ENCODE results near the gene CEACAM18.
A peak's percentile ranks its signal among the peaks of the same experiment; 100 is the strongest.

Gene CEACAM18

DNA sequence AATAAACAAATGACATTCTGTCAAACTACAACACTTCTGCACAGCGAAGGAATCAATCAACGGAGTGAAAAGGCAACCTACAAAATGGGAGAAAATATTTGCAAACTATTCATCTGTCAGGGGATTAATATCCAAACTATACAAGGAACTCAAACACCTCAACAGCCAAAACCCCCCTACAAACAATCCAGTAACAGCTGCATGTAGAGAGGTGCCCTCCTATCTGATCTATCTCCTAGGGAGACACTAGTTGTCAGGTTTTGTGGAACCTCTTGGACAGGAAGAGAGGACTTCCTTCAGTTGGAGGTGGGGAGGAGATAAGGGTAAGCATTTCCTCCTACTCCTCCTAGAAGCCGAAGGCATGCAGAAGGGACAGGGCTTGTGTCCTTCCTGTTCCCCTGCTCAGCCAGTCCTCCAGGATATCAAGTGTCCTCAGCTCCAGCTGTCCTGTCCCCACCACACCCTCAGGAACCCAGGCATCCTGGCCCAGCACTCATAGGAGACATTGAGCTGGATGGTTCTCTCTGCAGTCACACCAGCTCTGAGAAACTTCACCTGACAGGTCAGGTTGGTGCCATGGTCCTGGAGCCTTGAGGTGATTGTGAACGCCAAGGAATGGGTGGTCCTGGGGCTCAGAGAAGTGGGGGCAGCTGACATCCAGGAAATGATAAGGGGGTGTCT, 10.3 kb upstream of the CEACAM18 start:
- peak overlapping the region; percentile 53 to 87 (median 68) for H3K4me2 ChIP-seq
- H3K27me3 ChIP-seq: peaks cover 0 to 5% (median 0%) of the 10 kb centered on the region in 11 experiments; a peak in 6 of 22 replicates
- H4K20me1 ChIP-seq: no peaks in the 10 kb centered on the region
- H3K27ac ChIP-seq: peak overlapping the region in 2 of 11 experiments; percentile 2 to 8; a peak in 1 of 22 replicates
- peaks cover 26 to 46% (median 36%) of the 10 kb centered on the region in 10 experiments for H3K4me1 ChIP-seq
- TF ChIP-seq Cebpa-rat (IDR thresholded peaks at IDR 0.05): no peak
- H3K9me3 ChIP-seq (replicated peaks in 1 of 11): no peaks in the 10 kb centered on the region
- H3K36me3 ChIP-seq: no peaks in the 10 kb centered on the region
- 0 out of 22 replicates have a peak overlapping the region, but pooled peaks of 1 of the 11 experiments have one; percentile 9 for H3K9ac ChIP-seq
- H3K4me3 ChIP-seq: no peak overlapping the region

DNA sequence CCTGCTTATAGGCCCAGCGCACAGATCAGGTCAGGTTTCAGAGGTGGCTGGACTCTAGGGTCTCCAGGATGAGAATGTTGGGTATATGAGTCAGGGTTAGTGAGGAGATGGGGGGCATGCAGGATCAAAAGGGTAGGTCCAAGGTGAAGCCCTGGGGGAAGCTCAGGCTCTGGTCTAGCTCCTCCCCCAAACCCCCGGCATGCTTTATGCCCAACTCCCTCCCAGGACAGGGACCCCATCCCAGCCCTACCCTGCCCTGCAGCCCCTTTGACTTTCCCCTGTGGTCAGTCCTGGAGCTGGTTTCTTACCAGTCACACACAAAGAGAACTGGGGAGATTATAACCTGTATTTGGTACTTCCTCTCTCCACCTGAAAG, 9.8 kb upstream of the CEACAM18 start:
- no peak for TF ChIP-seq Cebpa-rat (IDR thresholded peaks at IDR 0.05)
- Histone ChIP-seq H3K9ac (no peak overlapping the region), H3K9me3 (replicated peaks in 1 of 11) (no peaks in the 10 kb centered on the region), H4K20me1 (no peaks in the 10 kb centered on the region), H3K27ac (0 out of 22 replicates have a peak overlapping the region, but pooled peaks of 1 of the 11 experiments have one; percentile 8), H3K27me3 (no peaks in the 10 kb centered on the region), H3K36me3 (no peaks in the 10 kb centered on the region), H3K4me3 (no peak overlapping the region), H3K4me1 (peaks cover 26 to 43% (median 34%) of the 10 kb centered on the region in 10 experiments), H3K4me2 (peak overlapping the region; percentile 53 to 87 (median 68))

DNA sequence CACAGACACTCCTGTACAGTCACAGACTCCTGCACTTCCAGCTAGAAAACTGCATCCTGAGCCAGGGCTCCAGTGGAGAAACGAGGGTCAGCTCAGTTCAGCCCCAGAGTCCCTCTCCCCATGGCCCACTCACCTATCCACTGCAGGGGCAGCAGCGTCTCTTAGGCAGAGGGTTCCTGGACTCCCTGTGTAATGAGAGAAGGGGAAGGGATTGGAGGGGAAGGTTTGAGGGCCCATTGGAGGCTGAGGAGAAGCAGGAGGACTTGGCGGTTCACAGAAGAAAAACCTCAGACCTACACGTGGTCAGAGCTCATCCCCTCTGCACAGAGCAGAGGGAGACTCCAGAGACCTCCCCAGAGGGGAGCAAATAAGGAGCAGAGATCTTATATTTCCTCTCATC, 9.2 kb upstream of the CEACAM18 start:
- H3K27ac ChIP-seq: 0 out of 22 replicates have a peak overlapping the region, but pooled peaks of 1 of the 11 experiments have one; percentile 5

DNA sequence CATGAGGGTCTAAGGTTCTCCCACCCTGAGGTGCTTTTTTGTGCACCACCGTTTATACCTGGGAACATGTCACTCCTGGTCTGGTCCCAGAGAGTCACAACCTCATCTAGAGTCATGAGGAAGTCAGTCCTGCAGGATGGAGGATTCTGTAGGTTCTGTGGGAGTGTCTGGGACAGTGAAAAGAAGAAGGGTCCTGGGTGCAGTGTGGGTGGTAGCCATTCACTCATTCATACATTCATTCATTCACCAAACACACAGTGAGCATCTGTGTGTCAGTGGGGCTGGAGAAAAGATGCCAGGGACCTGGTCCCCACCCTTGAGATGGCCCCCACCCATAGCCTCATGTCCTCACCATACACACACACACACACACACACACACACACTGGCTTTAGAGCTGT, 8.7 kb upstream of the CEACAM18 start:
- no peak overlapping the region for H3K4me3 ChIP-seq
- H3K36me3 ChIP-seq: no peaks in the 10 kb centered on the region
- H3K9me3 ChIP-seq (replicated peaks in 1 of 11): no peaks in the 10 kb centered on the region
- H3K9ac ChIP-seq: no peak overlapping the region
- H3K27ac ChIP-seq: 0 out of 22 replicates have a peak overlapping the region, but pooled peaks of 1 of the 11 experiments have one; percentile 5
- H3K4me2 ChIP-seq: peak overlapping the region in 9 of 11 experiments; percentile 19 to 87 (median 68); a peak in 17 of 22 replicates
- no peaks in the 10 kb centered on the region for H4K20me1 ChIP-seq
- H3K4me1 ChIP-seq: peaks cover 26 to 43% (median 34%) of the 10 kb centered on the region in 10 experiments
- no peak for TF ChIP-seq Cebpa-rat (IDR thresholded peaks at IDR 0.05)
- H3K27me3 ChIP-seq: no peaks in the 10 kb centered on the region

More for the DNA sequence above, 9.2 kb upstream of the CEACAM18 start:
- no peak for TF ChIP-seq Cebpa-rat (IDR thresholded peaks at IDR 0.05)
- H3K9me3 ChIP-seq (replicated peaks in 1 of 11): no peaks in the 10 kb centered on the region
- H3K4me2 ChIP-seq: peak overlapping the region in 10 of 11 experiments; percentile 10 to 87 (median 68); a peak in 18 of 22 replicates
- peaks cover 26 to 43% (median 34%) of the 10 kb centered on the region in 10 experiments for H3K4me1 ChIP-seq
- no peaks in the 10 kb centered on the region for H3K36me3 ChIP-seq
- no peaks in the 10 kb centered on the region for H4K20me1 ChIP-seq
- no peaks in the 10 kb centered on the region for H3K27me3 ChIP-seq
- H3K9ac ChIP-seq: no peak overlapping the region
- no peak overlapping the region for H3K4me3 ChIP-seq

DNA sequence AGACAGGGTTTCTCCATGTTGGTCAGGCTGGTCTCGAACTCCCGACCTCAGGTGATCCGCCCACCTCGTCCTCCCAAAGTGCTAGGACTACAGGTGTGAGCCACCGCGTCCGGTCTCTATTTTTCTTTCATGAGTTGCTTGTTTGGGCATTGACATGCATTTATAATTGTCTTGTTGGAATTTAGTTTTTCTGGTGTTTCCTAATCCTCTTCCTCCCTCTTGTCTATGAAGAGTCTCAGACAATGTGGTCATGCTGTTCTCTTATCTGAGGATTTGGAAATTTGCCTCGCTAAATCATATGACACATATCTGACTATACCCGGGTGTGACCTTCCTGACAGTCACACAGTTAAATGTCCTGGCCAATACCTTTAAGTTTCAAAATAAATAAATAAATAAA, 7.4 kb upstream of the CEACAM18 start:
- H3K36me3 ChIP-seq: no peaks in the 10 kb centered on the region
- no peak overlapping the region for H3K4me2 ChIP-seq
- H3K4me1 ChIP-seq: peaks cover 25 to 43% (median 32%) of the 10 kb centered on the region in 10 experiments
- H3K4me3 ChIP-seq: no peak overlapping the region
- H3K27me3 ChIP-seq: no peaks in the 10 kb centered on the region
- TF ChIP-seq Cebpa-rat (IDR thresholded peaks at IDR 0.05): no peak
- H4K20me1 ChIP-seq: no peaks in the 10 kb centered on the region
- H3K9me3 ChIP-seq (replicated peaks in 1 of 11): peaks cover 0 to 1% (median 0%) of the 10 kb centered on the region in 11 experiments; a peak in 2 of 22 replicates
- H3K9ac ChIP-seq: no peak overlapping the region
- no peak overlapping the region for H3K27ac ChIP-seq

DNA sequence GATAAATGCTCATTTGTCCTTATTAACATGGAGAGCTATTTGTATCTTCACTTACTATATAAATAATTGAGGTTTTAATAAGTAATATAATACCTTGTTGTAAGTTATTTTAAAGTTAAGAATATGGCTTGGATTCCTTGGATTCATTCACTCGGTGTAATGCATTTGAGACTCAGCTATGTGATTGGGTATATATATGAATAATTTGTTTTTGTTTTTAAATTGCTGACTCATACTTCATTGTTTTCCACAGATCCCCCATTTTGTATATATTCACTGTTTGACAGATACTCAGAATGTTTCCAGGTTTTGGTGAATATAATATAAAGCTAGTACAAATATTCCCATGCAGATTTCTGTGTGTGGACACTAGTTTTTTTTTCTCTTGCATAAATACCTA, 6.8 kb upstream of the CEACAM18 start:
- Histone ChIP-seq H3K27ac (no peak overlapping the region), H3K36me3 (no peaks in the 10 kb centered on the region), H3K9ac (no peak overlapping the region), H3K27me3 (no peaks in the 10 kb centered on the region), H3K4me3 (no peak overlapping the region), H3K9me3 (replicated peaks in 1 of 11) (peaks cover 0 to 5% (median 0%) of the 10 kb centered on the region in 11 experiments; a peak in 2 of 22 replicates), H4K20me1 (no peaks in the 10 kb centered on the region), H3K4me1 (peaks cover 19 to 38% (median 29%) of the 10 kb centered on the region in 10 experiments), H3K4me2 (no peak overlapping the region)
- no peak for TF ChIP-seq Cebpa-rat (IDR thresholded peaks at IDR 0.05)

DNA sequence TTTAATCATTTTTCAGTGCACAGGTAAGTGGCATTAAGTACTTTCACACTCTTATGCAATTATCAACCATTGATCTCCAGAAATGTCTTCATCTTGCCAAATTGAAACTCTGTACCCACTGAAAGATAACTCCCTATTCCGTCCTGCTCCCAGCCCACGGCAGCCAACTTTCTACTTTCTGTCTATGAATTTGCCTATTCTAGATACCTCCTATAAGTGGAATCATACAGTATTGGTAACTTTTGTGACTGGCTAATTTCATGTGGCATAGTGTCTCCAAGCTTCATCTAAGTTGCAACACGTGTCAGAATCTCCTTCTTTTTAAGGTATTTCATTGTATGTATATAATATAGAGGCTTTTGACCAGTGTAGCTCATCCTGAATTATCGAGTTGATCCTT, 5.7 kb upstream of the CEACAM18 start:
- Histone ChIP-seq H3K9ac (no peak overlapping the region), H3K36me3 (no peaks in the 10 kb centered on the region), H3K4me1 (peaks cover 9 to 28% (median 24%) of the 10 kb centered on the region in 10 experiments), H4K20me1 (no peaks in the 10 kb centered on the region), H3K27ac (no peak overlapping the region), H3K27me3 (no peaks in the 10 kb centered on the region), H3K4me3 (no peak overlapping the region), H3K4me2 (no peak overlapping the region), H3K9me3 (replicated peaks in 1 of 11) (peaks cover 0 to 5% (median 0%) of the 10 kb centered on the region in 11 experiments; a peak in 2 of 22 replicates)
- no peak for TF ChIP-seq Cebpa-rat (IDR thresholded peaks at IDR 0.05)

DNA sequence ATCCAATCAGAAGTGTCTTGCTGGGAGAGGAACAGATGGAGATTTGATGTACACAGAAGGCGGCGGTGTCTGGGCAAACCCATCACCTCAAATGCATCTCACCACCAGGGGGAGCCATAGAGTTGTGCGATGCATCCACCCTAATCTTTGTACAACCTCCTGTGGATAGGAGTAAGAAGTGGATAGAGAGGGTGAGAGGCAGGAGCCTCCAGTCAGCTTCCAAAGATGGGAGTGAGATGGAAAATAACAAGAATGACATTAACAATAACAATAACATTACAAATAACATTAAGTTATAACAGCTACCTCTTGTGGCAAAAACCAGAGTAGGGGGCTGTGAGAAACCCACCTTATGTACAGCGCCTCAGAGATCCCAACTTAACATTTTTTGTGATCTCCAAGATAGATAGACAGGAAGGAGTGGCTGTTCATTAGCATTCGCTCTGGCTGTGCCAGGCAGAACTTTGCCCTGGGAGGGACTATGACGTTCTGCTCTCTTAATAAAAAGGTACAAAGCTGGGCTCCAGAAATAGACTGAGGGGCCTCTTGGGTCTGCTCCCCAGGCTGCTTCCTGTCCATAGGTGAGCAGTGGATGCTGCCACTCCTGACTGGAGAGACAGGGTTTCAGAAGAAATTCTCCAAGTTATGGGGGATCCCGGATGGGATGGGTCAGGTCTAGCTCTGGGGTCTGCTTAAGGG, 5.2 kb upstream of the CEACAM18 start:
- no peaks in the 10 kb centered on the region for H3K36me3 ChIP-seq
- no peak for TF ChIP-seq Cebpa-rat (IDR thresholded peaks at IDR 0.05)
- no peak overlapping the region for H3K9ac ChIP-seq
- H3K27me3 ChIP-seq: no peaks in the 10 kb centered on the region
- no peaks in the 10 kb centered on the region for H4K20me1 ChIP-seq
- H3K4me2 ChIP-seq: no peak overlapping the region
- no peak overlapping the region for H3K4me3 ChIP-seq
- peaks cover 0 to 5% (median 0%) of the 10 kb centered on the region in 11 experiments; a peak in 2 of 22 replicates for H3K9me3 ChIP-seq (replicated peaks in 1 of 11)
- peaks cover 3 to 22% (median 19%) of the 10 kb centered on the region in 10 experiments for H3K4me1 ChIP-seq
- no peak overlapping the region for H3K27ac ChIP-seq

DNA sequence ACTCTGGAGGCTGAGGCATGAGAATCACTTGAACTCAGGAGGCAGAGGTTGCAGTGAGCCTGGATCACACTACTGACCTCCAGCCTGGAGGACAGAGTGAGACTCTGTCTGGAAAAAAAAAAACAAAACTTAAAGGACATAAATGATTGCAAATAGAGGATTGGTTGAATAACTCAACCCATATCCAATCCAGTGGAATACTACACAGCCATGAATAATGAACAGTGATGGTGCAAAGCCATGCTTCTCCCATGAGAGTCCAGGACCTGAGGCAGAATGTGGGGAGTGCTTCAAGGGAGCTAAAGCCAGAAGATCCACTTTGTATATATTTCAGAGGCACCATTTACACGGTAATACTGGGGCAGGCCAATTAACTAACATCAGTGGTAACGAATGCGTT, 2.2 kb upstream of the CEACAM18 start:
- H3K27ac ChIP-seq: no peak overlapping the region
- no peak overlapping the region for H3K9ac ChIP-seq
- TF ChIP-seq Cebpa-rat (IDR thresholded peaks at IDR 0.05): no peak
- H3K4me3 ChIP-seq: no peak overlapping the region
- peaks cover 0 to 14% (median 0%) of the 10 kb centered on the region in 11 experiments; a peak in 1 of 22 replicates for H4K20me1 ChIP-seq
- no peak overlapping the region for H3K4me2 ChIP-seq
- H3K4me1 ChIP-seq: no peaks in the 10 kb centered on the region
- H3K27me3 ChIP-seq: no peaks in the 10 kb centered on the region
- H3K36me3 ChIP-seq: no peaks in the 10 kb centered on the region
- H3K9me3 ChIP-seq (replicated peaks in 1 of 11): peaks cover 0 to 5% (median 0%) of the 10 kb centered on the region in 11 experiments; a peak in 2 of 22 replicates
